ENCODE results near the gene NAV3.

GRCh38 chr12:78220811-78221210 is 390.1 kb downstream of the NAV3 start:
- TF ChIP-seq POLR2A (IDR thresholded peaks at IDR 0.05; ENCODE audit: low read depth, low read length) (no peak), MXI1 (IDR thresholded peaks at IDR 0.05; ENCODE audit: borderline replicate concordance, low read depth, low read length) (no peak), ELK1 (IDR thresholded peaks at IDR 0.05; ENCODE audit: borderline replicate concordance, low read depth, low read length) (no peak), CTCF (conservative IDR thresholded peaks at IDR 0.05; ENCODE audit: low read depth, low read length) (no peak), MAFK (IDR thresholded peaks at IDR 0.05; ENCODE audit: low read depth, low read length) (no peak), USF2 (IDR thresholded peaks at IDR 0.05; ENCODE audit: low read depth, low read length) (no peak)

All from IMR-90 (cell line).